Lung (tissue), 12 donors: ENCODE measurements around the gene STX17. TPM values are rescaled to one million over a fixed set of nuclear protein-coding genes. Genes with fewer than 3 reads are reported as not detected.

Experiments
- ATAC-seq: fragments of 200-7000 bp; cut with Tn5 transposase; one replicate; pipeline ENCODE4 v1.9.1; 2020; ENCODE audit warnings: moderate number of reproducible peaks; ENCODE audit not compliant: insufficient read depth, low FRiP score
- DNase-seq, 3 donors: peaks; one replicate each; pipeline ENCODE4 v3.0.0-alpha.2; 2013 to 2017
- H3K27ac ChIP-seq, 2 donors: one replicate each; pipeline ENCODE4 v1.5.1; 2013; ENCODE audit warnings: mild to moderate bottlenecking in 2 of 2, moderate library complexity in 2 of 2, control low read depth in 1 of 2, inconsistent platforms in 1 of 2, low read depth in 1 of 2, low read length in 1 of 2
- H3K27me3 ChIP-seq, 3 donors: one replicate each; pipeline ENCODE4 v1.5.1; 2013; ENCODE audit warnings: low read length in 2 of 3; ENCODE audit not compliant: control insufficient read depth in 3 of 3, insufficient read depth in 3 of 3
- H3K36me3 ChIP-seq, 4 donors: one replicate each; pipeline ENCODE4 v1.5.1; 2013; ENCODE audit warnings: low read length in 4 of 4, mild to moderate bottlenecking in 1 of 4, moderate library complexity in 1 of 4; ENCODE audit not compliant: control insufficient read depth in 4 of 4, insufficient read depth in 4 of 4
- H3K4me1 ChIP-seq, 5 donors: one replicate each; pipeline ENCODE4 v1.5.1; 2013; ENCODE audit warnings: low read length in 5 of 5, mild to moderate bottlenecking in 2 of 5, moderate library complexity in 1 of 5; ENCODE audit not compliant: control insufficient read depth in 5 of 5, insufficient read depth in 5 of 5
- H3K4me3 ChIP-seq: one replicate; pipeline ENCODE4 v1.5.1; 2013; ENCODE audit warnings: mild to moderate bottlenecking, control low read depth, moderate library complexity
- H3K9ac ChIP-seq, 2 donors: one replicate each; pipeline ENCODE4 v1.5.1; 2013; ENCODE audit warnings: low read length in 2 of 2, control low read depth in 1 of 2; ENCODE audit not compliant: insufficient read depth in 1 of 2
- H3K9me3 ChIP-seq, 4 donors: one replicate each; pipeline ENCODE4 v1.5.1; 2013; ENCODE audit warnings: low read length in 3 of 4, mild to moderate bottlenecking in 1 of 4, moderate library complexity in 1 of 4; ENCODE audit not compliant: control insufficient read depth in 4 of 4, insufficient read depth in 3 of 4
- CTCF ChIP-seq: IDR thresholded peaks from 2 replicates; pipeline ENCODE4 v1.5.1; 2012; ENCODE audit warnings: mild to moderate bottlenecking; ENCODE audit errors: control extremely low read depth, extremely low read depth
- WGBS, 2 donors: extraction: QIAGEN DNeasy Blood & Tissue Kit; methylation state at CpG; one replicate each; pipeline ENCODE4 v1.1.7; 2013; 5-methylcytosine and 5-hydroxymethylcytosine counted together
- polyA plus RNA-seq, 2 donors: library from polyadenylated mRNA; stranded (reverse); fragments of 200-250 nt; gene quantifications; one replicate each; pipeline ENCODE4 v1.2.1, GENCODE V29; 2013
- total RNA-seq, 2 donors: library from RNA; depleted of rRNA in 1 of 2; stranded (reverse); fragments of >200 nt in 1 of 2; gene quantifications; one replicate each; pipeline ENCODE4 v1.2.1, GENCODE V29; 2014 to 2021
- donor health status: control.
- donor health status: control.
- donor health status: Bipolar disorder and iron deficiency.
- donor health status: healthy.
- donor health status: DM: yes; HTN: yes; CAD: no.

The STX17 gene
- total and polyA plus RNA-seq, 4 donors, result 4.7 to 55.0 (median 18.7) TPM

- no peaks in the 10 kb centered on the region for H3K4me1 ChIP-seq
- H3K27ac ChIP-seq, result no peak overlapping the region
- peak; percentile 50 for TF ChIP-seq CTCF
- no peak overlapping the region for H3K4me3 ChIP-seq
- ATAC-seq, result peak; percentile 62
- WGBS, 2 donors, result 56 to 61% methylated on average over 1 of the region's 1 CpG
- peaks cover 3 to 17% (median 8%) of the 10 kb centered on the region in 4 donors for H3K36me3 ChIP-seq
- H3K27me3 ChIP-seq, result no peaks in the 10 kb centered on the region
- DNase-seq, result peak in 2 of 3 donors; percentile 31 to 47
- no peak overlapping the region for H3K9ac ChIP-seq
- H3K9me3 ChIP-seq, result peaks cover 0 to 4% (median 0%) of the 10 kb centered on the region in 4 donors
These were observed 104.7 kb downstream of the STX17 start for GRCh38 chr9:100011062-100011681.

DNA sequence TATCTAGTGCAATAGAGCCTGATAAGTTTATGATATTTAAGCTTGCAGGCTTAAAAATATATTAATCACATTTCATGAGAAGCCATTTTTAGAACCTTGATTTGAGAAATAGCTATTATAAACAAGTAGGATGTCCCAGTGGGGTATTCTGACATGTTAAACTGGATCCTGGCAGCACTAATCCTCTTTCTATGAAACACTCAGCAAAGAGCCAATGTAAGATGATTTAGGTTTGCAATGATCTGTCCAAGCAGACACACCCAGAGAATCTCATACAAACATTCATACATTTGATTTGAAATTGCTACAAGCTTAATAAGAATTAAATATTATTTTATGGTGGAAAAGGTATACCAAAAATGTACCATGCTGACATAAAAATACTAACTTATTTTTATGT lies 105.8 kb downstream of the STX17 start:
- H3K9me3 ChIP-seq, result peaks cover 0 to 4% (median 0%) of the 10 kb centered on the region in 4 donors
- H3K9ac ChIP-seq, result no peak overlapping the region
- no peak for TF ChIP-seq CTCF
- no peak overlapping the region for H3K27ac ChIP-seq
- H3K36me3 ChIP-seq, result peaks cover 3 to 13% (median 8%) of the 10 kb centered on the region in 4 donors
- H3K27me3 ChIP-seq, result no peaks in the 10 kb centered on the region
- no peak for ATAC-seq
- no peak overlapping the region for H3K4me3 ChIP-seq
- no peaks in the 10 kb centered on the region for H3K4me1 ChIP-seq
- DNase-seq, result no peak

- TF ChIP-seq CTCF, result no peak
- no peak overlapping the region for H3K27ac ChIP-seq
- peaks cover 0 to 4% (median 0%) of the 10 kb centered on the region in 4 donors for H3K9me3 ChIP-seq
- no peaks in the 10 kb centered on the region for H3K27me3 ChIP-seq
- H3K4me1 ChIP-seq, result no peaks in the 10 kb centered on the region
- no peak for DNase-seq
- H3K36me3 ChIP-seq, result peaks cover 0 to 14% (median 9%) of the 10 kb centered on the region in 4 donors
- H3K9ac ChIP-seq, result no peak overlapping the region
- H3K4me3 ChIP-seq, result no peak overlapping the region
- WGBS, 2 donors, result 94 to 97% methylated on average over 2 of the region's 2 CpGs
- ATAC-seq, result no peak
These were observed 107.1 kb downstream of the STX17 start for GRCh38 chr9:100013573-100013972.

GRCh38 chr9:100014846-100015245 lies 108.4 kb downstream of the STX17 start:
- Histone ChIP-seq H3K27ac (no peak overlapping the region), H3K36me3 (peaks cover 0 to 18% (median 12%) of the 10 kb centered on the region in 4 donors), H3K4me1 (no peaks in the 10 kb centered on the region), H3K9ac (no peak overlapping the region), H3K4me3 (no peak overlapping the region), H3K9me3 (peaks cover 0 to 4% (median 0%) of the 10 kb centered on the region in 4 donors), H3K27me3 (no peaks in the 10 kb centered on the region)
- DNase-seq (no peak), ATAC-seq (no peak)
- no peak for TF ChIP-seq CTCF
